ENCODE results near the gene SNAPC2. TPM values are rescaled to one million over a fixed set of nuclear protein-coding genes. Genes with fewer than 3 reads are reported as not detected.

The SNAPC2 gene
- total and polyA plus RNA-seq, 7 donors: 11.6 to 31.2 (median 20.3) TPM

DNA sequence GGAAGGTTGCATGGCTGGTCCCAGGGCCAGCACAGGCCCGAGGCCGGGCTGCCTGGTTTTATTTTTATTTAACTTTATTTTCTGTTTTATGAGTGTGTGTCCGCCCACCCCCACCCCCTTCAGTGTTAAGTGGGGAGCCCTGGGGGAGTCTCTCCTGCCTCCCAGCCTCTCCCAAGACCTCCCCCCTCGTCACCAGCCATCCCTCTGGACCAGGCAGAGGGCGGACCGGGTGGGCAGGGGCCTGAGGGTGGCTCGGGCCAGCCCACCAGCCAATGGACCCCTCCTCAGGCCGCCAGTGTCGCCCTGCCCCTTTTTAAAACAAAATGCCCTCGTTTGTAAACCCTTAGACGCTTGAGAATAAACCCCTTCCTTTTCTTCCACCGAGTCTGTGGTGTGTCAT, 6.0 kb upstream of the SNAPC2 start:
- WGBS, 2 donors: 43 to 72% methylated on average over 12 of the region's 12 CpGs
- Histone ChIP-seq H3K36me3 (peaks cover 35 to 45% (median 37%) of the 10 kb centered on the region in 4 donors), H3K4me1 (peaks cover 0 to 34% (median 32%) of the 10 kb centered on the region in 4 donors), H3K9me3 (no peaks in the 10 kb centered on the region), H3K27me3 (peaks cover 38 to 50% (median 47%) of the 10 kb centered on the region in 3 donors), H3K27ac (no peak overlapping the region), H3K4me3 (no peak overlapping the region)
- TF ChIP-seq POLR2AphosphoS5 (IDR thresholded peaks at IDR 0.05) (no peak), POLR2A (IDR thresholded peaks at IDR 0.05) (no peak), EP300 (IDR thresholded peaks at IDR 0.05) (no peak)
- TF ChIP-seq, protein P1, sequence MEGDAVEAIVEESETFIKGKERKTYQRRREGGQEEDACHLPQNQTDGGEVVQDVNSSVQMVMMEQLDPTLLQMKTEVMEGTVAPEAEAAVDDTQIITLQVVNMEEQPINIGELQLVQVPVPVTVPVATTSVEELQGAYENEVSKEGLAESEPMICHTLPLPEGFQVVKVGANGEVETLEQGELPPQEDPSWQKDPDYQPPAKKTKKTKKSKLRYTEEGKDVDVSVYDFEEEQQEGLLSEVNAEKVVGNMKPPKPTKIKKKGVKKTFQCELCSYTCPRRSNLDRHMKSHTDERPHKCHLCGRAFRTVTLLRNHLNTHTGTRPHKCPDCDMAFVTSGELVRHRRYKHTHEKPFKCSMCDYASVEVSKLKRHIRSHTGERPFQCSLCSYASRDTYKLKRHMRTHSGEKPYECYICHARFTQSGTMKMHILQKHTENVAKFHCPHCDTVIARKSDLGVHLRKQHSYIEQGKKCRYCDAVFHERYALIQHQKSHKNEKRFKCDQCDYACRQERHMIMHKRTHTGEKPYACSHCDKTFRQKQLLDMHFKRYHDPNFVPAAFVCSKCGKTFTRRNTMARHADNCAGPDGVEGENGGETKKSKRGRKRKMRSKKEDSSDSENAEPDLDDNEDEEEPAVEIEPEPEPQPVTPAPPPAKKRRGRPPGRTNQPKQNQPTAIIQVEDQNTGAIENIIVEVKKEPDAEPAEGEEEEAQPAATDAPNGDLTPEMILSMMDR (IDR thresholded peaks at IDR 0.05): no peak
- DNase-seq: no peak
- intact Hi-C loops (cut with DNase I): no loop called here

DNA sequence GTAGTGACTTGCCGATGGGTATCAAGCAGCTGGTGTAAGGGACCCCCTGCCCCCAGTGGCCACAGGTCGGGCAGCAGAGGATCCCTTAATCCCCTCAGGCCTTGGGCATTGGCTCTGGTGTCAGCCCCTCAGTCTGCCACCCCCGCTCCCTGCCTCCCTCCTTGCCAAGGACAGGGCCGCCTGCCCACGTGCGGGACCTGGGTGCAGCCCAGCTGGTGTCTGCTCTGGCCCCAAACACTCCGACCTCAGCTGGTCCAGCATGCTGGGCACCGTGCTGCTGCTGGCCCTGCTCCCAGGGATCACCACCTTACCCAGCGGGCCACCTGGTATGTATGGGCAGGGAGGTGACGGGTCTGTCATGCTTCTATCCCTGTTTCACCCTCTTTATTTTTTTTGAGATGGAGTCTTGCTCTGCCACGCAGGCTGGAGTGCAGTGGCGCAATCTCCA, 5.5 kb upstream of the SNAPC2 start, which contains the start of gene TGFBR3L:
TGFBR3L (plus strand) TSS at position 233 of the 448 bp plus-strand sequence.
- H3K27me3 ChIP-seq: peaks cover 38 to 52% (median 52%) of the 10 kb centered on the region in 3 donors
- no peaks in the 10 kb centered on the region for H3K9me3 ChIP-seq
- no peak for DNase-seq
- no peak within 1 kb of the TSS for H3K27ac ChIP-seq
- H3K4me1 ChIP-seq: peaks cover 0 to 39% (median 36%) of the 10 kb centered on the region in 4 donors
- WGBS, 2 donors: 40 to 73% methylated on average over 12 of the region's 12 CpGs
- no peak within 1 kb of the TSS for H3K4me3 ChIP-seq
- peaks cover 34 to 40% (median 34%) of the 10 kb centered on the region in 4 donors for H3K36me3 ChIP-seq
- intact Hi-C loops (cut with DNase I): no loop called here
- TF ChIP-seq EP300 (IDR thresholded peaks at IDR 0.05): no peak
- peak in 1 of 4 donors; percentile 38 for TF ChIP-seq POLR2AphosphoS5 (IDR thresholded peaks at IDR 0.05)

DNA sequence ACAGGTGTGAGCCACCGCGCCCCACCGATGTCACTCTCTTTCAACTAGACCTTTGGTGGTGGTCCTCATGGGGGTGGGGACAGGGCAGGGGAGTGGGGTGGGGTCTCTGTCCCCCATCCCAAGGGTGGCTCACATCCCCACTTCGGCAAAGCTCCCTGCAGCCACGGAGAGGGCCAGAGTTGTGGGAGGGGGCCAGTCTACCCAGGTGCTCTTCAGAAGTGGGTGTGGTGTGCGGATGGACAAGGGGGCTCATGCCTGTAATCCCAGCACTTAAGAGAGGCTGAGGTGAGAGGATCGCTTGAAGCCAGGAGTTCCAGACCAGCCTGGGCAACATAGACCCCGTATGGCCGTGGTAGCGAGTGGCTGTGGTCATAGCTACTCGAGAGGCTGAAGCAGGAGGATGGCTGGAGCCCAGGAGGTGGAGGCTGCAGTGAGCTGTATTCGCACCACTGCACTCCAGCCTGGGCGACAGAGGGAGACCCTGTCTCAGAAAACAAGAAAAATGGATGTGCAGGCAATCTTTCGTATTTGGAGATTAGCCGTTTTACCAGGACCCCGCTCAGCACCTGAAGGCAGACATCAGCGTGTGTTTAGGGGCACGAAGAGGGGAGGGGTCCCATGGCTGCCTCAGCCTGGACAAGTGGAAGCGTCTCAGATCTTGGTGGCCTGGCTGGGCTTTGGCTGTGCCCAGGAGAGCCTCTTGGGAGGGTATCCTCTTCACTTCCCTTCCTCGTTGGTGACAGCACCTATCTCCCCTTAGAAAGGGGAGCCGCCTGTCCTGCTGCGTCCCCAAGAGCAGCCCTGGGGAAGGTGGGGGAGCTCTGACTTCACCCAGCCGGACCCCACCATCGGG, 4.7 kb upstream of the SNAPC2 start:
- peak overlapping the region in 1 of 4 donors; percentile 33 for H3K4me3 ChIP-seq
- peak in 1 of 4 donors; percentile 24 for TF ChIP-seq POLR2AphosphoS5 (IDR thresholded peaks at IDR 0.05)
- no peak for TF ChIP-seq POLR2A (IDR thresholded peaks at IDR 0.05)
- peaks cover 38 to 52% (median 52%) of the 10 kb centered on the region in 3 donors for H3K27me3 ChIP-seq
- intact Hi-C loops (cut with DNase I): no loop called here
- peaks cover 25 to 31% (median 26%) of the 10 kb centered on the region in 4 donors for H3K36me3 ChIP-seq
- DNase-seq: no peak
- peaks cover 0 to 43% (median 41%) of the 10 kb centered on the region in 4 donors for H3K4me1 ChIP-seq
- no peak overlapping the region for H3K27ac ChIP-seq
- 38 to 49% methylated on average over 24 of the region's 24 CpGs for WGBS, 2 donors
- H3K9me3 ChIP-seq: no peaks in the 10 kb centered on the region

DNA sequence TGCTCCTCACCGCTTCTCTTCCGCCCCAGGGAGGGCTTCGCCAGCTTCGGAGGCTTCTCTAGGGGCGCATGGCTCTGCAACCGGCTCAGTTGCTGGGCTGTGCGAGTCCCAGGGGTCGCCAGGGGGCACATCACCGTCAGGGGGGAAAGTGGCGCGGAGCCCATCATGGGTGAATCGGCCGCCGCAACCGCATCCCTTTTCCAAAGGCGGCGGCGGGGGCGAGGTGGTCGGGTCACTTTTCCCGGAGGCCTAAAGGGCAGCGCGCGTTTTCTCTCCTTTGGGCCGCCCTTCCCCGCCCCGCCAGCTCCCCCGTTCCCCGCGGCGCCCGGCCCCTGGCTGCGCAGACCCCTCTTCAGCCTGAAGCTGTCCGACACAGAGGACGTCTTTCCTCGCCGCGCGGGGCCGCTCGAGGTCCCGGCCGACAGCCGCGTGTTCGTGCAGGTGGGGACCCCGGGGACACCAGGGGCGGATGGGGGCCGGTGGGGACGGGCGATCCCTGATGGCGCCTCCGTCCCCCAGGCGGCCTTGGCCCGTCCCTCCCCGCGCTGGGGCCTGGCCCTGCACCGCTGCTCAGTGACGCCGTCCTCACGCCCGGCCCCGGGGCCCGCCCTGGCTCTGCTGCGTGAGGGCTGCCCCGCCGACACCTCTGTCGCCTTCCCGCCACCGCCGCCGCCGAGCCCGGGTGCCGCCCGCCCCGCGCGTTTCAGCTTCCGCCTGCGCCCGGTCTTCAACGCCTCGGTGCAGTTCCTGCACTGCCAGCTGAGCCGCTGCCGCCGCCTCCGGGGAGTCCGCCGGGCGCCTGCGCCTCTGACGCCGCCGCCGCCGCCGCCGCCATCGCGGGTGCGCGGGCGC, 3.8 kb upstream of the SNAPC2 start:
- H3K36me3 ChIP-seq: peaks cover 17 to 23% (median 18%) of the 10 kb centered on the region in 4 donors
- peaks cover 0 to 48% (median 46%) of the 10 kb centered on the region in 4 donors for H3K4me1 ChIP-seq
- no peaks in the 10 kb centered on the region for H3K9me3 ChIP-seq
- no peak for DNase-seq
- WGBS, 2 donors: 1% methylated on average over 104 of the region's 104 CpGs
- no peak for TF ChIP-seq POLR2AphosphoS5 (IDR thresholded peaks at IDR 0.05)
- TF ChIP-seq EP300 (IDR thresholded peaks at IDR 0.05): no peak
- TF ChIP-seq, protein P1 (IDR thresholded peaks at IDR 0.05): no peak
- no peak for TF ChIP-seq POLR2A (IDR thresholded peaks at IDR 0.05)
- H3K4me3 ChIP-seq: peak overlapping the region in 3 of 4 donors; percentile 8 to 42 (median 33)
- H3K27me3 ChIP-seq: peaks cover 38 to 52% (median 52%) of the 10 kb centered on the region in 3 donors
- intact Hi-C loops (cut with DNase I): no loop called here
- peak overlapping the region in 1 of 4 donors; percentile 81 for H3K27ac ChIP-seq

DNA sequence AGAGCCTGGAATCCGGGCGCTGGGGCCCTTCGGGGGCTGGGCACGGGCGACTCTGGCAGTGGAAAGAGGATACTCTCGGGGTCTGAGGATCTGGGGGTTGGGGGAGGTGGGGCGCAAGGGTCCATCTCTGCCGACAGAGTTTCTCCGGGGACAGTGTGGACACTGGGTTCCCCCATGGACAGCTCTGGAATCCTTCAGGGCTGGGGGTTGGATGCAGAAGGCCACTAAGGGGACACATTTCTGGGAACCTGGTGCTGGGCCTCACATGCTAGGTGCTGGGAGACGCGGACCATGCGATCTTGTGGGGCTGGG, 3.2 kb upstream of the SNAPC2 start:
- Histone ChIP-seq H3K4me1 (peaks cover 0 to 53% (median 51%) of the 10 kb centered on the region in 4 donors), H3K27me3 (peaks cover 38 to 52% (median 52%) of the 10 kb centered on the region in 3 donors), H3K36me3 (peaks cover 13 to 19% (median 14%) of the 10 kb centered on the region in 4 donors), H3K9me3 (no peaks in the 10 kb centered on the region), H3K4me3 (peak overlapping the region in 3 of 4 donors; percentile 8 to 42 (median 33)), H3K27ac (peak overlapping the region in 1 of 4 donors; percentile 81)
- 6 to 7% methylated on average over 12 of the region's 12 CpGs for WGBS, 2 donors
- no peak for TF ChIP-seq POLR2AphosphoS5 (IDR thresholded peaks at IDR 0.05)
- TF ChIP-seq EP300 (IDR thresholded peaks at IDR 0.05): no peak
- TF ChIP-seq, protein P1 (IDR thresholded peaks at IDR 0.05): no peak
- TF ChIP-seq POLR2A (IDR thresholded peaks at IDR 0.05): no peak
- DNase-seq: no peak
- intact Hi-C loops (cut with DNase I): no loop called here
